HEK293T (cell line): ENCODE measurements around the gene TRANK1.

Source experiments
- CTCF ChIA-PET: fragments of 350-600 bp; formaldehyde crosslinking; extraction: SDS; loops from one replicate; lab custom pipeline; 2021; ENCODE audit warnings: antibody characterized with exemption, inconsistent platforms; lab: Yijun Ruan, JAX
- POLR2A ChIA-PET: fragments of 350-600 bp; formaldehyde crosslinking; extraction: SDS; loops from one replicate; lab custom pipeline; 2020; ENCODE audit warnings: antibody characterized with exemption, inconsistent platforms; lab: Yijun Ruan, JAX
- DNase-seq: peaks from one replicate; pipeline ENCODE4 v3.0.0; 2012; ENCODE audit warnings: mixed read lengths; ENCODE audit errors: extremely low spot score
- ARNT ChIP-seq: fragments of 450-650 bp; IDR thresholded peaks from 2 replicates; pipeline ENCODE4 v1.6.1; 2017; ENCODE audit warnings: mild to moderate bottlenecking
- BHLHE40 ChIP-seq: fragments of 450-650 bp; IDR thresholded peaks from 2 replicates; pipeline ENCODE4 v1.6.1; 2016; ENCODE audit warnings: mild to moderate bottlenecking, moderate library complexity, borderline replicate concordance
- CTBP1 ChIP-seq: fragments of 450-650 bp; IDR thresholded peaks from 2 replicates; pipeline ENCODE4 v1.6.1; 2016; ENCODE audit warnings: borderline replicate concordance
- ELF4 ChIP-seq: fragments of 450-650 bp; IDR thresholded peaks from 2 replicates; pipeline ENCODE4 v1.6.1; 2017; ENCODE audit warnings: antibody characterized with exemption
- FOXA1 ChIP-seq: fragments of 450-650 bp; IDR thresholded peaks from 2 replicates; pipeline ENCODE4 v1.6.1; 2016; ENCODE audit warnings: mild to moderate bottlenecking
- FOXK2 ChIP-seq: fragments of 450-650 bp; IDR thresholded peaks from 2 replicates; pipeline ENCODE4 v1.6.1; 2016; ENCODE audit warnings: mild to moderate bottlenecking
- FOXM1 ChIP-seq: fragments of 450-650 bp; IDR thresholded peaks from 2 replicates; pipeline ENCODE4 v1.6.1; 2017; ENCODE audit warnings: mild to moderate bottlenecking, borderline replicate concordance
- HDGF ChIP-seq: fragments of 450-650 bp; IDR thresholded peaks from 2 replicates; pipeline ENCODE4 v1.6.1; 2017; ENCODE audit warnings: antibody characterized with exemption, borderline replicate concordance
- L3MBTL2 ChIP-seq: fragments of 450-650 bp; conservative IDR thresholded peaks from 2 replicates; pipeline ENCODE4 v1.6.1; 2016; ENCODE audit warnings: mild to moderate bottlenecking
- LEF1 ChIP-seq: fragments of 450-650 bp; IDR thresholded peaks from 2 replicates; pipeline ENCODE4 v1.6.1; 2017; ENCODE audit warnings: mild to moderate bottlenecking, borderline replicate concordance
- NFRKB ChIP-seq: fragments of 450-650 bp; IDR thresholded peaks from 2 replicates; pipeline ENCODE4 v1.6.1; 2016; ENCODE audit warnings: mild to moderate bottlenecking, moderate library complexity
- PKNOX1 ChIP-seq: fragments of 450-650 bp; IDR thresholded peaks from 2 replicates; pipeline ENCODE4 v1.6.1; 2016
- SP1 ChIP-seq: fragments of 450-650 bp; IDR thresholded peaks from 2 replicates; pipeline ENCODE4 v1.6.1; 2017
- SUZ12 ChIP-seq: fragments of 450-650 bp; IDR thresholded peaks from 2 replicates; pipeline ENCODE4 v1.6.1; 2016; ENCODE audit warnings: mild to moderate bottlenecking
- TARDBP ChIP-seq: fragments of 450-650 bp; IDR thresholded peaks from 2 replicates; pipeline ENCODE4 v1.6.1; 2016
- ZNF384 ChIP-seq: fragments of 450-650 bp; IDR thresholded peaks from 2 replicates; pipeline ENCODE4 v1.6.1; 2016

Gene TRANK1

GRCh38 chr3:36833160-36833814 is 111.6 kb downstream of the TRANK1 start:
- DNase-seq: no peak
- POLR2A ChIA-PET: no interaction called here
- TF ChIP-seq PKNOX1: no peak
- TF ChIP-seq NFRKB: no peak
- no peak for TF ChIP-seq TARDBP
- TF ChIP-seq BHLHE40: no peak
- no peak for TF ChIP-seq SP1
- TF ChIP-seq SUZ12: no peak
- TF ChIP-seq HDGF: no peak
- no peak for TF ChIP-seq FOXK2
- no peak for TF ChIP-seq LEF1
- no peak for TF ChIP-seq ZNF384
- no peak for TF ChIP-seq L3MBTL2
- TF ChIP-seq ELF4: no peak
- no peak for TF ChIP-seq FOXA1
- no peak for TF ChIP-seq CTBP1
- no peak for TF ChIP-seq FOXM1
- no peak for TF ChIP-seq ARNT
- CTCF ChIA-PET: no interaction called here

- ChIA-PET CTCF (no interaction called here), POLR2A (no interaction called here)
- no peak for TF ChIP-seq ELF4
- no peak for TF ChIP-seq SUZ12
- TF ChIP-seq BHLHE40: no peak
- no peak for TF ChIP-seq CTBP1
- no peak for TF ChIP-seq PKNOX1
- DNase-seq: no peak
Measured at GRCh38 chr3:36832406-36832805, 112.4 kb downstream of the TRANK1 start.

- CTCF ChIA-PET: interaction anchor here (1.2 kb wide), 1 partner anchor 13 kb away, joined by 4 read pairs; no protein-coding TSS in a partner anchor
- POLR2A ChIA-PET: no interaction called here
- no peak for DNase-seq
- TF ChIP-seq FOXA1 (no peak), ZNF384 (no peak), LEF1 (no peak), SP1 (no peak), L3MBTL2 (no peak), FOXM1 (no peak), CTBP1 (no peak), SUZ12 (no peak), ARNT (no peak)
Measured at GRCh38 chr3:36827133-36827532, 117.7 kb downstream of the TRANK1 start.

GRCh38 chr3:36826240-36826639 is 118.6 kb downstream of the TRANK1 start:
- no peak for TF ChIP-seq TARDBP
- no peak for TF ChIP-seq FOXA1
- no peak for TF ChIP-seq ZNF384
- TF ChIP-seq ELF4: no peak
- no peak for TF ChIP-seq FOXK2
- TF ChIP-seq BHLHE40: no peak
- TF ChIP-seq FOXM1: no peak
- no peak for TF ChIP-seq LEF1
- no peak for TF ChIP-seq SUZ12
- TF ChIP-seq PKNOX1: no peak
- TF ChIP-seq SP1: no peak
- no peak for TF ChIP-seq ARNT
- TF ChIP-seq L3MBTL2: no peak
- no peak for TF ChIP-seq CTBP1
- TF ChIP-seq NFRKB: no peak
- no peak for TF ChIP-seq HDGF
- CTCF ChIA-PET: no interaction called here
- POLR2A ChIA-PET: no interaction called here
- DNase-seq: no peak

GRCh38 chr3:36824443-36824842 is 120.4 kb downstream of the TRANK1 start:
- ChIA-PET POLR2A (no interaction called here), CTCF (no interaction called here)
- no peak for DNase-seq
- TF ChIP-seq CTBP1 (no peak), ELF4 (no peak), PKNOX1 (no peak), FOXA1 (no peak), BHLHE40 (no peak), TARDBP (no peak), LEF1 (no peak), FOXK2 (no peak), SUZ12 (no peak), HDGF (no peak), NFRKB (no peak), FOXM1 (no peak), ARNT (no peak), ZNF384 (no peak), L3MBTL2 (no peak)
